KG1 (cell line): ENCODE data around the gene KATNB1.
"Not testable (repeated sequence)": the region's sequence is repeated elsewhere in the genome, so short reads cannot be mapped to it uniquely, and the experiment has no call there.

Experiments
- DNase-seq: peaks from one replicate; lab custom pipeline; 2025; lab: John Stamatoyannopoulos, UW

Gene KATNB1

DNA sequence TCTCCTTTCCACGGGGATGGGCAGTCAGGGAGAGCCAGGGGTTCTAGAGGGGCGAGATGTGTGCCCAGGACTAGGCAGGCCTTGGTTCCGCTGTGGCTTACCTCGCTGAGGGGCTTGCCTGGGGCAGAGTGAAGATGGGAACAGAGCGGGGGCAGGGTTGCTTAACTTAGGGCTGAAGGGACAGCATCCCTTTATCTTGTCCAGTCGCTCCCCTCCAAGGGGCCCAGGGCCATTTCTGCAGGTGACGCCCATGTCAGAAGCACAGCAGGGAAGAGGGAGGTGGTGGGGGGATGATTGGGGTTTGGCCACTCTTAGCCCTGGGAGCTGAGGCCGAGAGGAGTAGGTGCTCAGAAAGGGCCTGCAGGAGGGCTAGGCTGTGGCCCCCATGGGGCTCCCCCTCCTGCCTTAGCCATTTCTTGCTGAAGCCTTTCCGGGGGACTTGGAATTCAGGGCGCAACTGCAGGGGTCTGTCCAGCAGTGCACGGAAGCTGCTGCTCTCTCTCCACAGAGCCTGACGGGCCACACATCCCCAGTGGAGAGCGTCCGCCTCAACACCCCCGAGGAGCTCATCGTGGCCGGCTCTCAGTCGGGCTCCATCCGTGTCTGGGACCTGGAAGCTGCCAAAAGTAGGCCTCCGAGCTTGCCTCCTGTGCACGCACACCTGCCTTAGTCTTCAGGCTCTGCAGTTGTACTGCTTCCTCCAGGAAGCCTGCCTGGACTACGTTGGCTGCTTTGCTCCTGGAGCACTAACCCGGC, 8.5 kb downstream of the KATNB1 start:
- DNase-seq: no peak

DNA sequence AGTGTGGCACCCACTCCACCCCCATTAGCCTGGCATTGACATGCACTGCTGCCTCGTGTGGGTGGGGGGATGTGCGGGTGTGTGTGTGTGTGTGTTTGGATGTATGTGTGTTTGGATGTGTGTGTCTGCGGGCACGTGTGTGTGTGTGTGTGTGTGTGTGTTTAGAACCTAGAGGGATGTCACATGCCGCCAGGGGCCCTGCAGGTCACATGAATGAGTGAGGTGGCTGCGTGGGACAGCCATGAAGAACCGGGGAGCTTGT, 9.0 kb downstream of the KATNB1 start:
- DNase-seq: no peak

DNA sequence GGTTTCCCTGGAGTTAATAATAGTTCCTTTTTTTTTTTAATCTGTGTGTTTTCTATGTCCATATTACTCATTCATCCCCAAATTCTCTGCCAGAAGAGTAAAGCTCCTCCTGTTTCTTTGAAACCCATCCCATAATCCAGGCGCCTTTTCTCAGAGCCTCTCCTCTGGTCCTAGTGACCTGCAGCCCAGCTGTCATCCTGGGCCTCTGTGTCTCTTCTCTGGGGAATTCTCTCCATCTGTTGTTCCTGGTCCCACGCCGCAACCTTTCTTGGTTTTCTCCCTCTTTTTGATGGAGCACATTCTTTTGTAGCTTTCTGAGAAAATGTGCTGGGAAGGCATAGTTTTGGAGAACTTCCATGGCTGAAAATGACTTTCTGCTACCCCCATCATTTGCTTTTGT, 10.2 kb downstream of the KATNB1 start:
- DNase-seq: no peak

DNA sequence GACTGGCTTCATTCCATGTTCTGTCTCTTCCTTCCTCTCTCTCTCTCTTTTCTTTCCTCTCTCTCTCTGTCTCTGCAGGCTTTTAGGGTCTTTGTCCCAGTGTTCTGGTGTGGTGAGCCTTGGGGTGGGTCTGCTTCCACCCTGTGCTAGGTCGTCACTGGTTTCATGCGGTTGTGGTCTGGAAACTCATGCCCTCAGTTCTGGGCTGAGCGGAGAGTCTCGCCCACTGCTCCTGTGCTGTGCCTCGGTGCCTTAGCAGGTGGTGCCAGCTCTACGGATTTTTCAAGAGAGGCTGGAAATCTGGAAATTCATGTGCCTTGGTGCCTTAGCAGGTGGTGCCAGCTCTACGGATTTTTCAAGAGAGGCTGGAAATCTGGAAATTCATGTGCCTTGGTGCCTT, 10.7 kb downstream of the KATNB1 start:
- not testable (repeated sequence) for DNase-seq

DNA sequence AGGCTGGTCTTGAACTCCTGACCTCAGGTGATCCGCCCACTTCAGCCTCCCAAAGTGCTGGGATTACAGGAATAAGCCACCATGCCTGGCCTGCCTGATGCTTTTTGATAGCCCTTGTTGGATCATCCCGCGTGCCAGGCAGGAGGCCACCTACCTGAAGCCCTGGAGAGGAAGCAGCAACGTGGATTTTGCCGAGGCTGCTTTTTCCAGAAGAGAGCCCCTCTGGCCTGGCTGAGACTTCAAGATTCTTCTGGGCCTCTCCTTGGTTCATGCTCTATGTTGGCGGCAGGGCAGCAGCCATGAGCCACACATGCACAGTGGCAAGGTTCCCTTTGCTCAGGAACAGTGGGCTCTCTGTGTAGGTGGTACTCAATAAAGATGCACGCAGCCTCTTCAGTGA, 11.5 kb downstream of the KATNB1 start:
- DNase-seq: no peak

DNA sequence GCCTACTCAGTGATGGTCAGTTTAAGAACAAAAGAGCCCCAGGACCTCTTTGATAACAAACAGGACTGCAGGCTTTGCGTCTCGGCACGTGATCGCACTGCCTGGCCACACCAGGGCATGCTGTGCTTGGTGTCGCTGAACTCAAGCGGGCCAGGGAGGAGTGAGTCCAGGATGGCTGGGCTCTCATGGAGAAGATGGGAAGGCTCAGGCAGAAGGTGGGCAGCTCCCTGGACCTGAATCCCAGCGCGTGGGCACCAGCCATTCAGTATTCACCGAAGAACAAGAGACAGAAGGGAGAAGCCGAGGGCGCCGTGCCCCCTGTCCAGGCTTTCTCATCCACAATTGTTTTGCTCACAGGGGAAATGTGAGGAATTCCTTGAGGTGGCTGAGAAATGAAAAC, 11.9 kb downstream of the KATNB1 start:
- no peak for DNase-seq

DNA sequence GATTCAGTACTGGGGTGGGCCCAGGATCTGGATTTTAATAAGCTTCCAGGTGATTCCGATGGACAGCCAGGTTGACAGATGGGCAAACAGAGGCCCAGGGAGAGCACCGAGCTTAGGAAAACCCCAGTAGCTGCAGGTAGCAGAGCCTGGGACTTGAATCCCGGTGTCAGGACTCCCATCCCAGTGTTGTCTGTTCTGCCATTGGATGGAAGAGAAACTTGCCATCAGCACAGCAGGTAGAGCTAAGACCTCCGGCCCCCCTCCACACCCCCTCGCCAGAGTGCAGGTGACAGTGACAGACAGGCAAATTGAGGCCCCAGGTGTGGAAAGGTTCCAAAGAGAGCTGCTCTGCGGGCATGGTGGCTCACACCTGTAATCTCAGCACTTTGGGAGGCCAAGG, 12.4 kb downstream of the KATNB1 start:
- DNase-seq: no peak

DNA sequence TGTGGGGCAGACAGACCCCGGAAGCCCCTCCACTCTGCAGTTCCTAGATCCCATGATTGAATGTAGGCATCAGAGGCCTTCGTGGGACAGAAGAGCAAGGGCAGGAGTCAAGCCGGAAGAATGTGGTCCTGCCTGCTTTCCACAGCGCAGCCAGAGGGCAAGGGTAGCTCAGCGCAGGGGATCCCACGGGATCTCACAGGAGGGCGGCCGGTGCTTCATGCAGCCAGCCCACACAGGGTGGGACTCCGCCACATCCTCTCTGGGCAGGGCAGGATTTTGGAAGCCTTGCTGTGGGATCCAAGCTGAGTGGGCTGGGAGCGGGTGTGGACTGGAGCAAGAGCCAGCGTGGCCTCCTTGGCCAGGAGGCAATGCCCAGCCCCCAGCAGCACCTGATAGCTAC, 13.0 kb downstream of the KATNB1 start:
- no peak for DNase-seq

DNA sequence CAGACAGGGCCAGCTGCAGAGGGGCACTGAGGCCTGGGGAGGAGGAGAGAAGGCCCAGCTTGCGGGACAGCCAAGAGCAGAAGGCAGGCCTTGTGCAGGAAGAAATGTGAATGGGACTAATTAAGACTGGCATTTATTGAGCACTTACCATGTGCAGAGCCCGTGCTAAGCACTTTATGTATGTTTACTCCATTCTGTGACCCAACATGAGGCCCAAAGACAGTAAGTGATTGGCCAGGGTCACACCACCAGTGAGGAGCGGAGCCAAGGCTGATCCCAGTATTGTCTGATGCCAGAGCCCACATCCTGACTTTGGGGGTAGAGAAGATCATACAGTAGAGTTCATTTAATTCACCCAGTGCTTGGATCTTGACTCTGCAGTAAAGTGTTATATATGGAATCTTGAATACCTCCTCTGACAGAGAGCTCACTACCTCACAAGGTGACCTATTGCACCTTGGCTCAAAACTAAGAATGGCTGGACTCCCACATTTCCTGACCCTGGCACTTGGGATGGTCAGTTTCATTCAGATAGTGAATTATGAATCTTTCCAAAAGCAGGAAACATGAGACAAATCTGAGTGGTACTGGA, 13.6 kb downstream of the KATNB1 start:
- no peak for DNase-seq

DNA sequence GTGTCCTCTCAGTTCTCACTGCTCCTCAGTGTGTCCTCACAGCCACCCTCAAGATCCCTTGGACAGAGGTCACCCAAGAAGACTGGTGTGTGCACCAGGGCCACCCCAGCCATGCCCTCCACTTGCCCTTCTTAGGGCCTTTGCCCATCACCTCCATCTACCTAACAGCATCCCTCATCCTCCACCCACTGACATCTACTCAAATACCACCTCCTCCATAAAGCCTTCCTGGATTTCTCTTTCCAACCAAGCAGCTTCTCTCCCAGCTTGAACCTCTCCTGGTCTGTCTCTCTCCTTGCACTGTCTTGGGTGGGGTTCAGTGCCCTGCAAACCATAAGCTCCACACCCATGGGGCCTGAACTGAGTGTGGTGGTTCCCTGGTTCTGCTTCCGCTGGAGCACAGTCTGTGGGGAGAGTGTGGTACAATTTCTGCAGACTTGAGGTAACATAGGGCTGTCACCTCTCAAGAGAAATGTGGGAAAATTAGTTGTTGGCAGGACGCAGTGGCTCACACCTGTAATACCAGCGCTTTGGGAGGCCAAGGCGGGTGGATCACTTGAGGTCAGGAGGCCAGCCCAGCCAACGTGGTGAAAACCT, 14.4 kb downstream of the KATNB1 start:
- DNase-seq: no peak

DNA sequence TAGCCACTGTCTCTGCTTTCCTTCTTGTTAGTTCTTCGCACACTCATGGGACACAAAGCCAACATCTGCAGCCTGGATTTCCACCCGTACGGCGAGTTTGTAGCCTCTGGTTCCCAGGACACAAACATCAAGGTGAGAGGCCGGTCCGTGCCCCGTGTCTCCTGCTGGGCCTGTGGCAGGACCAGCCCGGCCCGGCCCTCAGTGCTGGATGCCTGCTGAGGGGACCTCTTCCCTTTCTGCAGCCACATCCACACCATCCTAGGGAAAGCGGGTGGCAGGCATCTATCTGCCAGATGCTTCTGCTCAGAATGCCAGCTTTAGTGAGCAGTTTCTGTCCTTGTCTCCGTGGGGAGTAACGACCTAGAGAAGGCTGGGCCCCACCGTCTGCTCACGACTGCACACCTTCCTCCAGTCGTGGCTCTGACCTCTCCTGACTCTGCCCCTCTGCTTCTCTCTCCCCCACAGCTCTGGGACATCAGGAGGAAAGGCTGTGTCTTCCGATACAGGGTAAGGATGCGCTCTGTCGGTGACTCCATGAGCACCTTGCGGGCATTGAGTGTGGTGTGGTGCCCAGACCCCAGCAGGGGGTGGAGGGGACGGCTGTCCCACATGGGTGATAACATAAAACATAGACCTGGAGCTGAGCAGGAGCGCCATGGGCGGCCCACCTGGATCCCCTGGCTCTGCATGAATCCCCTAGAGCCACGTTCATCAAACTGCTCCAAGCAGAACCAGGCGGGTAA, 15.4 kb downstream of the KATNB1 start:
- DNase-seq: no peak

DNA sequence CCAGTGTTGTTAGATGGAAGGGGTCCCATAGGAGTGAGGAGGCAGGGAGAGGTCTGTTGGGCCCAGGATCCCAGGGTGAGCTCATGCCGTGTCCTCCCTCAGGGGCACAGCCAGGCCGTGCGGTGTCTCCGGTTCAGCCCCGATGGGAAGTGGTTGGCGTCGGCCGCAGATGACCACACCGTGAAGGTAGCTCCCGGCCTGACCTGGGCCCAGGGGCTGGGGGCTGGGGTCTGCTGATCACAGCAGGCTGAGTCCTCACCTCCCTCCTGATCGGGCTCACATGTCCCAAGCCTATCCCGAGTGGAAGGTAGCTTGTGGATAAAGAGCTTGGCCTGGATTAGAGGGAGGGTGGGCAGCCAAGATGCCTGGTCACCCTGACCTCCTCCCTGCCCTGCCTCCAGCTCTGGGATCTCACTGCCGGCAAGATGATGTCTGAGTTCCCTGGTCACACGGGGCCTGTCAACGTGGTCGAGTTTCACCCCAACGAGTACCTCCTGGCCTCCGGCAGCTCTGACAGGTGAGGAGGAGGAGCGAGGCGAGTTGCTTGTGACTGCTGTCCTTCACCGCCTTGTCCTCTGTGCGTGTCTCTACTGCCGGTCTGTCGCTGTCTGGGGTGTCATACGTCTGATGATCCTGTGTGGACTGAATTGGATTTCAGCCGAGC, 16.1 kb downstream of the KATNB1 start:
- no peak for DNase-seq

DNA sequence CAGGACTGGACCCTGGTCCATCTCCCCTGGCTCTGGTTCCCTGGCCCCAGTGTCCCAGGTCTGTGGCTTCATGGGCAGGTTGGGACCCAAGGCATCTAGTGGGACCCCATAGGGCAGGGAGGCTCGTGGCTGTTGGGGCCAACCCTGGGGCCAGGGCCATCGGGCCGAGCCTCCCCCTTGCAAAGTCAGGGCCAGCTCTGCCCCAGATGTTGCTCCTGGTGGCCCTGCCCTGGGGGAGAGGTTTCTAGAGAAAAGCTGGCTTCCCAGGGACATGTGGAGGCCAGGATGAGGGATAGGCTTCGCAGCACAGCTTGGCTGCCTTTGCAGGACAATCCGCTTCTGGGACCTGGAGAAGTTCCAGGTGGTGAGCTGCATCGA, 16.6 kb downstream of the KATNB1 start:
- DNase-seq: no peak

DNA sequence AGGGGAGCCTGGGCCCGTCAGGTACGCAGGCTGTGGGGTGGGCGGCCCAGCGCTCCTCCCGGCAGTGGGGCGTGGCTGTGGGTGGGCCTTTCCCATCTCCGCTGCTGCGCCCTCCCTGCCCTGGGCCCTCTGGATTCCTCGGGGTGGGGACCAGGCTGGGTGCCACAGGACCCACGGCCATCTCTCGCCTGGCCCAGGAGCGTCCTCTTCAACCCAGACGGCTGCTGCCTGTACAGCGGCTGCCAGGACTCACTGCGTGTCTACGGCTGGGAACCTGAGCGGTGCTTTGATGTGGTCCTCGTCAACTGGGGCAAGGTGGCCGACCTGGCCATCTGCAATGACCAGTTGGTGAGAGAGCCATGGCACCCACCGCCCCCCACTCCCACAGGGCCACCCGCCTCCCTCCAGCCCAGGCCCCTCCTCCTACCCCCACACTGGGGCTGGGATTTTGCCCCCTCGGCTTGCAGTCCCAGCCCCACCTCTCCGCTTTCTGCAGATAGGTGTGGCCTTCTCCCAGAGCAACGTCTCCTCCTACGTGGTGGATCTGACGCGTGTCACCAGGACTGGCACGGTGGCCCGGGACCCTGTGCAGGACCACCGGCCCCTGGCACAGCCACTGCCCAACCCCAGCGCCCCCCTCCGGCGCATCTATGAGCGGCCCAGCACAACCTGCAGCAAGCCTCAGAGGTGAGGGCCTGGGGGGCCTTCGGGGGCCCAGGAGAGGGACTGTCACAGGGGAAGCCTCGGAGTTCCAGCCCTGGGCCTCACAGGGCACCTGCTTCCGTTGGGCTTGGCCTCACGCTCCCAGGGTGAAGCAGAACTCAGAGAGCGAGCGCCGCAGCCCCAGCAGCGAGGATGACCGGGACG, 17.2 kb downstream of the KATNB1 start:
- no peak for DNase-seq

DNA sequence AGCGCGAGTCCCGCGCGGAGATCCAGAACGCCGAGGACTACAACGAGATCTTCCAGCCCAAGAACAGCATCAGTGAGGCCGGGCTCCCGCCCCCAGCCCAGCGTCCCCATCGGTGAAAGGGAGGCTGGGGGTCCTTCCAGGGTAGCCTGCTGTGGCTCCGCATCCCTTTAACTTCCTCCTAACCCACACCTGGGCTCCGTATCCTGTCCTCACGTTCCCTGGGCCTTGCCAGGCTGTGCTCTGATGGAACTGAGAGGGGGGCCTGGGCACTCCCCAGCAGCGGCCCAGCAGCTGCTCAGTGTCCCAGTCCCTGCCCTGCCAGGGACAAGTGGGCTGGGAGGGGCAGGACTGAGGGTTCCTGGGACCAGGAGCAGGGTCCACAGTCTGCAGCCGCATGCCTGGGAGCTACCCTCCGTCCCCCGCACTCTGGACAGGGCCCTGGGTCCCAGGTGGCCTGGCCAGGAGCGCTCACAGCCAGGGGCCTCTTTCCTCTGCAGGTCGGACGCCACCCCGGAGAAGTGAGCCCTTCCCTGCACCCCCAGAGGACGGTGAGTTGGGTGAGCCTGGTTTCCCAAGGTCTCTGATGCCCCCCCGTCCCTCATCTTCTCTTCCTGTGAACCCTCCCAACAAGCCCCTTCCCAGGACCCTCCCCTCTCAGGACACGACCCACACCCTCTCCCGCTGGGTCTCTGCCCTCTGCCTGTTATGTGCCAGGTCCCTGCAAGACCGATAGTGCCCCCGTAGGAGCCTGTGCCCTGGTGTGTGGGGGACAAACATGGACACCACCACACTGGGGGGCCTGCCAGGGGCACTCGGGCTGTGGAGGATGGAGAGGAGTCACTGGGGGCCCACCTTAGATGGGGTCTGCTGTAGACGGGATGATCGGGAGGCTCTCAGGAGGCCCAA, 18.1 kb downstream of the KATNB1 start:
- no peak for DNase-seq

DNA sequence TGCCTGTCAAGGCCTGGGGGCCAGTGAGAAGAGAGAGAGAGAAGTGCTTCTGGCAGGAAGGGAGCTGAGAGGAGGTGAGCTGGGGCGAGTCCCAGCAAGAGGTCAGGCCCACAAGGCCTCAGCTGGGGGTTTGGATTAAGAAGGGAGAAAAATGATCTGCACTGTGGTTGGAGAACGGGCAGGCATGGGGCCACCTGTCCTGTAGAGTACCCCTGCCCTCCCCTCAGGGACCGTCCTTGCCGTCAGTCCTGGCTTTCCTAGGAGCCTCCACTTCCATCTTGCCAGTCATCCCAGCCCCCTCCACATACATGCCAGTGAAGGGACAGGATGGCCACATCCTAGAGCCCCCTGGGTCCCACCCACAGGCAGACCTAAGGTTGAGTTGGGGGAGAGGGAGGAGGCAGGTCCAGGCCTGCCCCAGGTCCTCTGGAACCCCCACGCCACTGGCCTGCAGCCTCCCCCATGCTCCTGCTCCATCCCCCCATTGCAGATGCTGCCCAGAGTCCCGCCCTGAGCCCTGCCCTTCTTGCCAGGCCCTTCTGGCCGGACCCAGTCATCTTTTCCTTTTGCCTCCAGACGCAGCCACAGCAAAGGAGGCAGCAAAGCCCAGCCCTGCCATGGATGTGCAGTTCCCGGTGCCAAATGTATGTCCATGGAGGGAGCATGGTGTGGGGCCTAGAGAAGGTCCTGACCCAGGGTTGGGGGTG, 18.9 kb downstream of the KATNB1 start:
- DNase-seq: no peak

DNA sequence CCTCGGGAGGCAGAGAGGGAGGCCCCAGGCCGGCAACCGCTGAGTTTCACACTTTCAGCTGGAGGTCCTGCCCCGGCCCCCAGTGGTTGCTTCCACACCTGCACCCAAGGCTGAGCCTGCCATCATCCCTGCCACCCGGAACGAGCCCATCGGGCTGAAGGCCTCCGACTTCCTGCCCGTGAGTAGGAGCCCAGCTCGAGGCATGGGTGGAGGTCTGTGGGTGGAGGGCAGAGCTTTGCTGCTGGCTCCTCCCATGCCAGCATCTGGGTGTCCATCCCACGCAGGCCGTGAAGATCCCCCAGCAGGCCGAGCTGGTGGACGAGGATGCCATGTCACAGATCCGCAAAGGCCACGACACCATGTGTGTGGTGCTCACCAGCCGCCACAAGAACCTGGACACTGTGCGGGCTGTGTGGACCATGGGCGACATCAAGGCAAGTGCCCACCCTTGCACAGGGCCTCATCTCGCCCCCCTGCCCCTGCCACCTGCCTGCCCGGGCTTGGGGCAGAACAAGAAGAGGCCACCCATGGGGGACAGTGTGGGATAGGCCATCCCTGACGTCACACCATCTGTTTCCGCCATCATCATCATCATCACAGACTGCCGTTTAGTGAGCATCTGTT, 19.6 kb downstream of the KATNB1 start:
- no peak for DNase-seq

DNA sequence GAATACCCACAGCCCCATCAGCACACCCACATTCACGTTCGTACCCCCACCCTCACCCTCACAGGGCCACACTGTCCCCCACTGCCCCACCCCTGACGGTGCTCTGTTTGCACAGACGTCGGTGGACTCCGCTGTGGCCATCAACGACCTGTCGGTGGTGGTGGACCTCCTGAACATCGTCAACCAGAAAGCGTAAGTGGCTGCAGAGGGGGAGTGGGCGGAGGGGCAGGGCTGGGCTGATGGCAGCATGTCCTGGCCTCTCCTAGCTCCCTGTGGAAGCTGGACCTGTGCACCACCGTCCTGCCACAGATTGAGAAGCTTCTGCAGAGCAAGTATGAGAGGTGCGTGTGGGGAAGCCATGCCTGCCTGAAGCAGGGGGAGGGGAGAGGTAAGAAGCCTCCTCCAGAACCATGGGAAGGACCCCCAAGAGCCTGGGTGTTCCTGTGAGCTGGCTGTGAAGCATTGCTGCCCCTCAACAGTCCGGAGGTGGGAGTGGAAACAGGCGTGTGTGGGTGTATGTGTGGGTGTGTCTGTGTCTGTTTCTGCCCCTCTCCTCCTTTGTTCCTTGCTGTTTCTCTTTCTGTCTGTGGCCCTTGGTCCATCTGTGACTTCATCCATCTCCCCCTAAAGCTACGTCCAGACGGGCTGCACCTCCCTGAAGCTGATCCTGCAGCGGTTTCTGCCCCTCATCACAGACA, 20.3 kb downstream of the KATNB1 start:
- DNase-seq: no peak
